NCI-H1436 (cell line): ENCODE results near the gene MAP4K4.

Experiments
- DNase-seq: peaks from one replicate; lab custom pipeline; 2025; lab: John Stamatoyannopoulos, UW

The MAP4K4 gene

DNA sequence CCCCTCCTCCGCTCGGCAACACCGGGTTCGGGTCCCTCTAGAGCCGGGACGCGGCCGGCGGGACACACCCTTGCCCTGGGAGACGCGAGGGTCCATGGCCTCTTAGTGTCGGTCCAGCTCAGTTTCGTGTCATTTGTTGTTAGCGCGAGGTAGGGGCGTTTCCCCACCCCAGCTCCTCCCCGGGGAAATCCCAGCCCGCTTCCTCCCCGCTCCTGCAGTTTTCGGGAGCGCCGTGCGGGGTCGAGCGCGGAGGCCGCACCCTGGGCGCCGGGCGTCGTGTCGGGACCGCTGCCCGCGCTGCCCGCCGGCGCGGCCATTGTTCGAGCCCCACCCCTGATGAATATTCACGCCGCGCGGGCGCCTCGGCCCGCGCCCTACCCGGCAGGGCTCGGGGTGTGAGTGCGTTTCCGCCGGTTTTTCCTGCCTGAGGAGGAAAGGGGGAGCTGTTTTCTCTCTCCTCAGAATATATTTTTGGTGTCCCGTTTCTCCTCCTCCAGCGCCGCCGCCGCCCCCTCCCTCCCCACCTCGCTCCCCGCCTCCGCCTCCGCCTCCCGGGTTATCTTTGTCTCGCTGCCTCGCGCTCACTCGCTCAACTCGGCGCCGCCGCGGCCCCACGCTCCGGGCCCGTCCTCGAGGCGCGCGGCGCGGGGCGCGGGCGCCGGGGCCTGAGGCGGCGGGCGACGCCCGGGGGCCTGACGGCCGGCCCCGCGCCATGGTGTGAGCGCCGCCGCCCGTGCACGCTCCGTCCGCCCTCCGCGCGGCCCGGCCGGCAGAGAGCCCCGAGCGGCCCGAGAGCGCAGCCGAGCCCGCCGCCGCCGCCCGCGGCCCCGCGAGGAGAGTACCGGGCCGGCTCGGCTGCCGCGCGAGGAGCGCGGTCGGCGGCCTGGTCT lies at the start of gene MAP4K4:
TSS of gene MAP4K4 (plus strand) at position 584 of the 890 bp plus-strand sequence. CDS start 374 bp downstream, outside the sequence.
- DNase-seq, result peak; percentile 72

DNA sequence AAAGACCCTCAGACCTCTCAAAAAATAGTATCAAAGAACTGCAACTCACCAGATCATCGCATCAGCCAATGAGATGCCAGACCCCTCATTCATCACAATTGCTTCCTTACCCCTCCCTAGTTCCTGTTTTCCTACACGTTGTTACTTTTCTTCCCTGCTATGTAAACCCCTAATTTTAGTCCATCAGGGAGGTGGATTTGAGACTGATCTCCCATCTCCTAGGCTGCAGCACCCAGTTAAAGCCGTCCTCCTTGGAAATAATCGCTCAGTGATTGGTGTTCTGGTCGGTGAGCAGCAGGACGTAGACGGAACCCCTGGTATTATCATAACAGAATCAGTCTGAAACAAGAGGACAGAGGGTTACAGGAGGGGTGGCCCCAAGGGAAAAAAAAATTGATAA lies 44.0 kb upstream of the MAP4K4 start:
- no peak for DNase-seq

DNA sequence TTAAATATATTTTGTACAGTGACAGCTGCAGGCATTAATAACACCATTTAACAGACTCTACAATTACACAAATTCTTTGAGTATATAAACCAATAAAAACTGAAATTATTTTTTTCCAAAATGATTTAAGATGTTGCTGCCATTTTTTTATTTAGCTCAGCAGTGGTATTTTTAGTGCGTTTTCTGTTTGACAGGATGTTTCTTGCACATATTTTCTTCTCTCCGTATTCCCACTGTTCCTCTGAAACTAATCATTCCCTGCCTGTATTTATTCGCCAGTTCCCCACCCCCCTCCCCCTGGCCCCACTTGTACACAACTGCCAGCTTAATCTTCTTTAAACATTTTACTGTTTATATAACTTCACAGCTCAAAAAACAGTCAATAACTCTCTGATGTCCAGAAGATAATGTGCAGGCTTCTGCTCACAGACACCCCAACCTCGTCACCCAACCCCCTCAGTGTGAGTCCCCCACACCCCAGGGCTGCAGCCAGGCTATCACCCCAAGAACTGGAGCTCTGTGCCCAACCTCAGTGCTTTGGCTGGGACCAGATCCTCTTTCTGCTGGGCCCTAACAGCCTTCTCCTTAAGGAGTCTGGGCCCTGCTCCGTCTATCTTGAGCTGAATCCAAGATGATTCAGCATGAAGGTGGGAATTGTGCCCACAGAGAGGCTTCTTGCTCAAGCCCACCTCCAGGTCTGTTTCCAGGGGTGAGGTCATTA lies 41.6 kb upstream of the MAP4K4 start:
- DNase-seq, result no peak

- DNase-seq, result no peak
These were observed 39.7 kb upstream of the MAP4K4 start for GRCh38 chr2:101657787-101658186.

DNA sequence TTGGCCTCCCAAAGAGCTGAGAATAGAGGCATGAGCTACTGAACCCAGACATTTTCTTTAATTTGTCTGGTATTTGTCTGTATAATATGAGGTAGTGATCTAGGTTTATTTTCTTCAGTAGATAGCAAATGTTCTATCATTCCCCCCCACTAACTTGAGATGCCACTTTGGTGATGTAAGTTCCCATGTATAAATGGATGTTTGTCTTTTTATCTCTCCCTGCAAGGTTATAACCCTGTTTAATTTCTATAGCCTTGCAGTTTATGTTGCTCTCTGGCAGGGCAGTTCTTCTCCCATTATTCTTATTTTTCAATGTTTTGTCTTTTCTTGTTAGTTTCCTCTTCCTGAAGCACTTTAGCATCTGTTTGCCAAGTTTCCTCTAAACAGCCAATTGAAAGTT lies 39.1 kb upstream of the MAP4K4 start:
- DNase-seq, result no peak

DNA sequence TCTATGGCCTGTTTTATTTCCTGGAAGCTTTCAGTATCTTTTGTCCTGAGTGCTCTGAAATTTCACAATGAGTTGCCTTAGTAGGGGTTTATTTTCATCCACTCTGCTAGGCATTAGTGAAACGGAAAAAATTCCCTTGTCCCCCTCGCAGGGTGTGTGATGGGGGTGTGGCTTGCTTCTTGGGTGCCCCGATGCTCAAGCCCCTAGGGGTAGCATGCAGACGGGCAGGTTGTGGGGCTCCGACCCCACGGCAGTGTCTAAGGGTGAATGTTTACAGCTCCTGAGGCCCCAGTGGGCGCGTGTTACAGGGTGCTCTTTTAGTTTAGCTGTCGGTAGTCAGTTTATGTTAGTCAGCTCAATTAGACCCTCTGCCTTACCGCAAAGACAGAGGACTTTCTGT lies 32.2 kb upstream of the MAP4K4 start:
- no peak for DNase-seq

GRCh38 chr2:101667823-101668222 lies 29.7 kb upstream of the MAP4K4 start:
- DNase-seq, result no peak

DNA sequence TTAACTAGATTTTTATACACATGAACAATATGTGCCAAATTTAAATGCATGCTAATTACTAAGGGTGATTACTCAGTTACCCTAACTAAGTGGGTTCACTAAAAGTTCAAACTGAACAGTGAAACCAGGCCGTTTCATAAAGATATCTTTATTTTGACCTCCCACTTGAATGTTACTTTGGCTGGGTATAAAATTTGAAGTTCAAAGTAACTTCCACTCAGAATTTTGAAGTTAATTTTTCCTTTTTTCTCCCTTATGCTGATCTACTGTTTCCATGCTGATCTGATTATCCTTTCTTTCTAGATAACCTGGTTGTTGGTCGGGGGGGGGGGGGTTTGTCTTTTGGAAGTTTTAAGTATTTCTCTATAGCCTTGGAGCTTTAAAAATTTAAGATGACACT lies 25.5 kb upstream of the MAP4K4 start:
- DNase-seq, result no peak

DNA sequence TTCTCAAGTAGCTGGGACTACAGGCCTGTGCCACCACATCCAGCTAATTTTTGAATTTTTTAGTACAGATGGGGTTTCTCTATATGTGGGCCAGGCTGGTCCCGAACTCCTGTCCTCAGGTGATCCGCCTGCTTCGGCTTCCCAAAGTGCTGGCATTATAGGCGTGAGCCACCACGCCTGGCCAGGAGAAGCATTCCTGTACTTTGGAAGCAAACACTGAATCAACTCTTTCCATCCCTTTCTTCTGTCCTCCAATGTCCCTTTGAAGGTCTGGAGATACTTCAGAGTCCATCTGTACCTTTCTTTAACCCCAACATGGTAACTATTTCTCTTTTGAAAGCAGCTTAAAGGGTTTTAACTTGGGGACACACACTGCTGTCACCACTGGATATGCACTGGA lies 23.6 kb upstream of the MAP4K4 start:
- DNase-seq, result no peak

GRCh38 chr2:101675512-101675911 lies 22.0 kb upstream of the MAP4K4 start:
- no peak for DNase-seq

DNA sequence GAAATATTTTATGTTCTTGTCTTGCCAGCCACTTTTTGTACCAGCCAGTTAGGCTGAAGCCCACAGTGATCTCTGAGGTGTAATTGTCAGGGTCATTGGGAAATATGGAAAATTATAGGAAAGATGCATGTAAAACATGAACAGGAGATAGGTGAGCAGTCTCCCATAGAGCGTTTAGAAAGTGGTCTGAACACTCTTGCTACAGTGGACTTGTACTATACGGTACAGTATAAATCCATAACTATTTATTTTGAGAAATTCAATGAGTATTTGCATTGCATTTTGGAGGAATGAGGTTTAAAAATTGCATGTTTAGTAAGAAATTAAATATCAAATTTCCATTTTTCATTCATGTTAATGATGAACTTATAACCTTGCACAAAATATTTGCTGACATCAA lies 20.8 kb upstream of the MAP4K4 start:
- DNase-seq, result no peak

- no peak for DNase-seq
These were observed 19.8 kb upstream of the MAP4K4 start for GRCh38 chr2:101677658-101678057.

DNA sequence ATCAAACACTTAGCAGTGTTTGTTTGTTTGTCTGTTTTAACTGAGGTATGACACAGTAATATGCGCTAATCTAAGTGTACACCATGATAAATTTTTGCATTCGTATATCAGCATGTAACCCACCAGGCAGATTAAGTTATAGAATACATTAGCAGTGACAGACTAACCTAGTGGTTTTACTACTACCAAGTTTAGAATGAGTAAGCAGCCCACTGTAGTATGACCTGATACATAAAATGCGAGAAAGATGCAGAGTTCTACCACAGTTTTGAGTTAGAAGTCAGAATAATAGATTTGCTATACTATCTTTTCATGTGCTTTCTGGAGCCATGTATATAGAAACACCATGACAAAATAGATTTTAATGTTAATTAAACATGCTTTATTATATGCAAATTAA lies 19.1 kb upstream of the MAP4K4 start:
- DNase-seq, result no peak

DNA sequence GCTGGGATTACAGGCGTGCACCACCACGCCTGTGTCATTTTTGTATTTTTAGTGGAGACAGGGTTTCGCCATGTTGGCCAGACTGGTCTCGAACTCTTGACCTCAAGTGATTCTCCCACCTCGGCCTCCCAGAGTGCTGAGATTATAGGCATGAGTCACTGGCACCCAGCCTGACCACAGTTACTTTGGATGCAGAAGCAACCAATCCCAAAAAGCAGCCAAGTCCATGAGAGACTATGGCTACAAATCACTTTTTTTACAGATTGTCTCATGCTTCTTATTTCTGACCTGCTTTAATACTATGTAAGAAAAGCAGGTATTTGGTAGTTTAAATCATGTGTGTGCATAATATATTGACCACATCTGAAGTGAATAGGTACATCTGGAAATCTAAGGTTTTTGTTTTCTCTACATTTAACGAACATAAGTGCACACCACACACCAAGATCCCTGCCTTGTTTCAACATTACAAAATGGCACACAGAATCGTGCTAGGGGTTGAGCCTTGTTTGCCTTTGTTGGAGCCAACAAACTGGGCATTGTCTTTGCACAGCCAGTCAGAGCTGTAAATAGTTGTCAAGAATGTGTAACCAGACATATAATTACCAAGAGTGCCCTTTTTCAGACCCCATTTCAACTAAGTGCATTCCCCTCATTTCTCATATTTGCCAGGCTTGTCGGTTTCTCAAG lies 18.3 kb upstream of the MAP4K4 start:
- no peak for DNase-seq

DNA sequence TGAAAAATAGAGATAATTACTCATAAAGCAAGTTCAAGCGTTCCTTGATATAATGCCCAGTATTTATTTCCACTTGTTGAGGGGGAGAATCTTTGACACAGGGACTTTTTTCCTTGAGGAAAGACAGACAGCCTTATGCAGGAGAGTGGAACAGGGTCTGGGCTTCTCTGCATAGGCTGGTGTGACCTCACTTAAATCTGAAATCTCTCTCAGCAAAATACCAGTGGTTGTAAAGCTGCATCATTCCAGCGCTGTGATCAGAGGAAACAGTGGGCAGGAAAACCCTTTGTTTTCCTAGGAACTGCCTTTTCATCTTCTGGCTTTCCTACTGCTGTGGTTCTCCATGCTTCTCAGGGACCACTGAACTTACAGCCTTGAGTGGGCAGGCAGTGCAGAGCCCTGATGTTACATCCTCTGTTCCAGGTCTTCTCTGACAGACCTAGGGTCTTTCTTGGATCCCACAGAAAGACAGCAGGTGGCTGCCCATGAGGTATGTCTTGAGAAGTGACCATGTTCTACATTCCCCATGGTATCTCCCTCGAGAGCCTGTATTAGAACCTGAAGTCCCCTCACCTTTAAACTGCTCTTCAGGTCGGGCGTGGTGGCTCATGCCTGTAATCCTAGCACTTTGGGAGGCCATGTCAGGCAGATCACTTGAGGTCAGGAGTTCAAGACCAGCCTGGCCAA lies 17.6 kb upstream of the MAP4K4 start:
- DNase-seq, result no peak

DNA sequence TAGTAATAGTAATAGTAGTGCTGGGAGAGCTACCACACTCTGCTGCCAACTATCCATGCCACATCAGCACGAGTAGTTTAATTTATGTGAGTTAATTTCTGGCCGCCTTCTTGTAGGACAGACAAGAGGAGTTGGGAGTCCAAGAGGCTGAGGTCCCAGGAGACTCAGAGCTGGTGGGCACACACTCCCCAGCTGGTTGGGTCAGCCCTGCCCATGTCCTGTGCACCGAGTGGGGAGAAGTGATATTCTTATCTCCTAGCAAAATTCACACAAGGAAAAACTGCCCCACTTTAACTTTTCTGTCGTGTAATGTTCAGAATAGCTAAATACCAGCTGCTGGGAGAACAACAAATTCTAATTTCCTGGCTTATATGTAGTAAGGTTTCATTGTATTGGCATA lies 15.2 kb upstream of the MAP4K4 start:
- no peak for DNase-seq

DNA sequence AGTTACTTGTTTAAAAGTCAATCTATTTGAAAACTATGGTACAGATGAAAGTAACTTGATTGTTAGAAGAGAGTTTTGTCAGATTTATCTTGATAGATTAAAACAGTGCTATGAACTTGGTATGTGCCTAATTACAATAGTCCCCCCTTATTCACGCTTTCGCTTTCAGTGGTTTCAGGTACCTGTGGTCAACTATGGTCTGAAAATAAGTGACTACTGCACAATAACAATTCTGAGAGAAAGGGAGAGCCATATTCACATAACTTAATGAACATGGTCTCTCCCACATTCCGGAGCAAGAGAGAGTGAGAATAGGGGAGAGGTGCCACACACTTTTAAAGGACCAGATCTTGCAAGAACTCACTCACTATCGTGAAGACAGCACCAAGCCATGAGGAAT lies 13.2 kb upstream of the MAP4K4 start:
- no peak for DNase-seq

GRCh38 chr2:101688261-101688660 lies 9.2 kb upstream of the MAP4K4 start:
- no peak for DNase-seq

- DNase-seq, result no peak
These were observed 8.2 kb upstream of the MAP4K4 start for GRCh38 chr2:101689114-101689825.

DNA sequence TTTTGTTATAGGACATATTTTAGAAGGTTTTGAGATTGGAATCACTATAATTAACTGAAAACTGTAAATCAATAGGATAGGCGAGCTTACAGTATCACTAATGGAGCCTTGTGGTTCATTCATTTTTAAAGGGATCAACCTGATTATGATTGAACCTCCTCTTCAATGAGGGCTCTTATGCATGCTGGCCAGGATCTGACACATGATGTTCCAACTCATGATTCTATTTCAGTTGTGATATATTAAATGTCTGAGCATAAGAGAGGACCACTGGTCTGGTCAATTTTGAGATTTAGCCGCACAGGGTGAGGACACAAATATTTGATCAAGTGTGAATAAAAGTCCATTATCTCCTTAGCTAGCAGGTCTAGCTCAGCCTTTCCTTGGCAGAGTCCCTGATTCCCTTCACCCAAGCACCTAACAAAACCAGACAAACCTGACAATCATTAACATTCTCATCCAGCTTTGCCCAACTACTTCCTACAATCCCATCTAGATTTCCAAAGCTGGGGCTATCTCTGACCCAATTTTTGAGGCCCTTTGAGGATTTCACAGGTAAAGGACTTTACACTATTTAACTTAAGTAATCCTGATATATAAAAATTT lies 6.9 kb upstream of the MAP4K4 start:
- no peak for DNase-seq

DNA sequence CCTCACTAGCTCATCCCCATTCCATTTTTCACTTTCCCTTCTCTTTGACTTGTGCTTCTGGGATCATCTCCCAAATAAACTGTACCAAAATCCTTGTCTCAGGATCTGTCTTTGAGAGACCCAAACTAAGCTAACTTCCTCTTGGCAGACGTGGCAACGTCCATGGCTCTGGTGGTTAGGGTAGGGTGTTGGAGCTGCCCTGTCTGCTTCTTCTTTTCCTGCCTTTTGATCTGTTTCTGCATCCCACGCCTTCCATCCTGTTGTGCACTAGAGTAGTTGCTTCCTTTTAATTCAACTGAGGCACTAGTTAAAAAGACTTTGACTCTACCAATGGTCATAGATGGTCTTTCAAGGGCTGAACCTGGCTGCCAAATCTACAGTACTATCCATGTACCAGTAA lies 5.5 kb upstream of the MAP4K4 start:
- DNase-seq, result no peak
